Thymus (tissue), 11 donors: ENCODE measurements around the gene EGF. TPM values are rescaled to one million over a fixed set of nuclear protein-coding genes. Genes with fewer than 3 reads are reported as not detected.
A peak's percentile ranks its signal among the peaks of the same experiment; 100 is the strongest.
"Not testable (repeated sequence)": the region's sequence is repeated elsewhere in the genome, so short reads cannot be mapped to it uniquely, and the experiment has no call there.

Experiments
- DNase-seq, 9 donors: peaks; one replicate each; pipeline ENCODE4 v3.0.0-alpha.2; 2013; ENCODE audit warnings: low spot score in 9 of 9, low read depth in 6 of 9, missing footprints in 1 of 9
- H3K27ac ChIP-seq, 2 donors: one replicate each; pipeline ENCODE4 v1.5.1; 2013; ENCODE audit warnings: control low read depth in 1 of 2, low read depth in 1 of 2, low read length in 1 of 2, mild to moderate bottlenecking in 1 of 2, moderate library complexity in 1 of 2
- H3K27me3 ChIP-seq, 2 donors: one replicate each; pipeline ENCODE4 v1.5.1; 2013; ENCODE audit warnings: low read length in 1 of 2; ENCODE audit not compliant: control insufficient read depth in 2 of 2, insufficient read depth in 1 of 2
- H3K36me3 ChIP-seq, 2 donors: one replicate each; pipeline ENCODE4 v1.5.1; 2013; ENCODE audit warnings: low read length in 1 of 2, mild to moderate bottlenecking in 1 of 2, moderate library complexity in 1 of 2; ENCODE audit not compliant: control insufficient read depth in 2 of 2, insufficient read depth in 2 of 2
- H3K4me1 ChIP-seq, 2 donors: one replicate each; pipeline ENCODE4 v1.5.1; 2013; ENCODE audit warnings: low read length in 2 of 2; ENCODE audit not compliant: control insufficient read depth in 2 of 2, insufficient read depth in 2 of 2
- H3K4me3 ChIP-seq, 2 donors: one replicate each; pipeline ENCODE4 v1.5.1; 2013; ENCODE audit warnings: low read length in 2 of 2, control low read depth in 1 of 2, mild to moderate bottlenecking in 1 of 2
- H3K9me3 ChIP-seq, 2 donors: one replicate each; pipeline ENCODE4 v1.5.1; 2013; ENCODE audit warnings: low read length in 1 of 2, mild to moderate bottlenecking in 1 of 2; ENCODE audit not compliant: control insufficient read depth in 2 of 2, insufficient read depth in 1 of 2
- WGBS: extraction: QIAGEN DNeasy Blood & Tissue Kit; methylation state at CpG from one replicate; pipeline ENCODE4 v1.1.7; 2013; 5-methylcytosine and 5-hydroxymethylcytosine counted together
- polyA plus RNA-seq: library from polyadenylated mRNA; stranded (reverse); fragments of 200-250 nt; gene quantifications from one replicate; pipeline ENCODE4 v1.2.3, GENCODE V29; 2013
- total RNA-seq: library from RNA; stranded (reverse); fragments of 120-200 nt; gene quantifications from one replicate; pipeline ENCODE4 v1.2.4, GENCODE V29; 2013
- donor health status: healthy.

EGF gene
- total and polyA plus RNA-seq, 2 donors = 0.19 to 0.64 TPM

GRCh38 chr4:110022457-110022856, 109.8 kb downstream of the EGF start:
- 95% methylated on average over 4 of the region's 4 CpGs for WGBS
- H3K36me3 ChIP-seq = no peaks in the 10 kb centered on the region
- no peaks in the 10 kb centered on the region for H3K4me1 ChIP-seq
- no peaks in the 10 kb centered on the region for H3K9me3 ChIP-seq
- no peak overlapping the region for H3K27ac ChIP-seq
- DNase-seq = no peak
- no peaks in the 10 kb centered on the region for H3K27me3 ChIP-seq
- no peak overlapping the region for H3K4me3 ChIP-seq

DNA sequence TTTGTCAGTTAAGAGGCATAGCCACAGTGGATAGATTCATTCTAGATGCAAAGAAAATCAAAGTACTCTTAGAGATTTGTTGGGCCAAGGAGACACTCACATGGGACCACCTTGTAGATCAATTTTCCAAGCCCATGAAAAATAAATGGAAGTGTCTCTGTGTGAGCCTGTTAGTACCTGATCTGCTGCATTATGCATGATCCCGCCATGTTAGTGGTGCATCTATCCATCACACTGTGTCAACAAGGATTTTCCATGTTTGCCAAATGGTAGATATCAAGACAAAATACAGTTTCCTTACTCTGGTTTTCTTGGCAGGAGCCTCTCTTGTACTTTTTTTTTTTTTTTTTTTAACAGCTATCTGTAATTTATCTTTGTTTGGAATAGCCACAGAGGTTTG, 112.4 kb downstream of the EGF start:
- DNase-seq = no peak
- 96% methylated on average over 1 of the region's 1 CpG for WGBS
- Histone ChIP-seq H3K4me1 (no peaks in the 10 kb centered on the region), H3K9me3 (no peaks in the 10 kb centered on the region), H3K27me3 (no peaks in the 10 kb centered on the region), H3K4me3 (no peak overlapping the region), H3K27ac (no peak overlapping the region), H3K36me3 (no peaks in the 10 kb centered on the region)

DNA sequence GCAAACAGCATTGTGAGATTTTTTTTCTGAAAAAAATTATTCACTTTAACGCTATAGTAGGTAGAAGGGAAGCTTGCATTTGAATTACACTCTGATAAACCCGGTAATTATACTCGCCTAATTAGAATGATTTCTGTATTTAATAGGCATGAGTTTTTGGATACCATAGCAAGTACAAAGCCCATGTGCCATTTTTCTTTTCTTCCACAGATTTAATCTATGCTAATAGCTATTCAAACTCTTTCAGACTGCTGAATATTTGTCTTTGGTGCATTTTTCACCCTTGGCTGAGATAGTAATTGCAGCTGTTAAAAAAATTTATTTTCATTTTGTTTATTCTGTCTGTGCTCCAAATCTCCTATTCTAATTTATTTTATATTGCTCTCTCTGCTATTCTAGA, 113.0 kb downstream of the EGF start:
- Histone ChIP-seq H3K36me3 (no peaks in the 10 kb centered on the region), H3K27ac (no peak overlapping the region), H3K9me3 (no peaks in the 10 kb centered on the region), H3K27me3 (no peaks in the 10 kb centered on the region), H3K4me3 (no peak overlapping the region), H3K4me1 (no peaks in the 10 kb centered on the region)
- no peak for DNase-seq
- WGBS = 100% methylated on average over 3 of the region's 3 CpGs

- H3K4me3 ChIP-seq = no peak overlapping the region
- peaks cover 0 to 7% of the 10 kb centered on the region in 2 donors for H3K4me1 ChIP-seq
- no peak for DNase-seq
- WGBS = 51% methylated on average over 7 of the region's 7 CpGs
- H3K9me3 ChIP-seq = no peaks in the 10 kb centered on the region
- H3K27ac ChIP-seq = no peak overlapping the region
- no peaks in the 10 kb centered on the region for H3K36me3 ChIP-seq
- H3K27me3 ChIP-seq = no peaks in the 10 kb centered on the region
Observed at GRCh38 chr4:110032603-110033002, 119.9 kb downstream of the EGF start.

- DNase-seq = peak in 1 of 9 donors; percentile 39
- Histone ChIP-seq H3K4me3 (no peak overlapping the region), H3K4me1 (peaks cover 0 to 7% of the 10 kb centered on the region in 2 donors), H3K27me3 (no peaks in the 10 kb centered on the region), H3K27ac (no peak overlapping the region), H3K9me3 (no peaks in the 10 kb centered on the region), H3K36me3 (no peaks in the 10 kb centered on the region)
- WGBS = 39% methylated on average over 8 of the region's 8 CpGs
Observed at GRCh38 chr4:110033355-110034025, 120.8 kb downstream of the EGF start.

DNA sequence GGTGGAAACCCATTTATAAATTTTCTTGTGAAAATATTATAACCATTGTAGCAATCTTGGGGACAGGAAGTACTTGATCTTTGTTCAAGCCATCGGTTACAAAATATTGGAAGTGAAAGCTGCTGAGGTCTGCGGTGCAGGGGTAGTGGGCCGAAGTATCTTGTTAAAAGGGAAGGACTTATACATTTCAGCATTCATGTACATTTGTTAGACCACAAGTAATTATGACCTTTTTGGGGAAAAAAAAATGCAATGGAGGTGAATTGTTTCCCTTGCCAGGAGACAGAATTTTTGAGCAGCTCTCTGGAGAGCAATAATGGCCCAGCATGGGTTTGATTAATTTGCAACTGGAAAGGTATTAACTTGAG, 121.3 kb downstream of the EGF start:
- Histone ChIP-seq H3K4me3 (no peak overlapping the region), H3K4me1 (peaks cover 0 to 7% of the 10 kb centered on the region in 2 donors), H3K27ac (no peak overlapping the region), H3K9me3 (no peaks in the 10 kb centered on the region), H3K27me3 (no peaks in the 10 kb centered on the region), H3K36me3 (no peaks in the 10 kb centered on the region)
- WGBS = 12% methylated on average over 3 of the region's 3 CpGs
- peak in 1 of 9 donors; percentile 40 for DNase-seq

- H3K4me1 ChIP-seq = peaks cover 4 to 14% of the 10 kb centered on the region in 2 donors
- H3K9me3 ChIP-seq, H3K27ac ChIP-seq, H3K36me3 ChIP-seq, H3K4me3 ChIP-seq, H3K27me3 ChIP-seq, DNase-seq: not testable (repeated sequence)
- WGBS = 97% methylated on average over 11 of the region's 11 CpGs
Observed at GRCh38 chr4:110039164-110039563, 126.5 kb downstream of the EGF start.

DNA sequence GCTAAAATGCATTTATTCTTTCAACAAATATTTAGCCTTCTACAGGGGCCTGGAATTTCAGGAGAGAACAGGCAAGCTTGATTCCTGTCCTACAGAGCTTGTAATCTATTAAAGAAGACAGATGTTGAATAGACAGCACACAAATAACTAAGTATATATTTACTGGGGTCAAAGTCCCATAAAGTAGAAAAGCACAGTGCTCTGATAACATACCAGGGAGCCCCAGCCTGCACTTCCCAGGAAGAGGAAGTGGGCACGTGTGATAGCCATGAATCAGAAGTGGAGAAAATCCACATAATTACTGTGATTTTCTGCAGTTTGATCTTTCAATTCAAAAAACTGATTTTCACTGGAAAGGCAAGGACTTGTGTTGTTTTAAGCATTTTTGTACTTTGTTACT, 129.1 kb downstream of the EGF start:
- 22% methylated on average over 1 of the region's 1 CpG for WGBS
- Histone ChIP-seq H3K4me1 (peaks cover 4 to 14% of the 10 kb centered on the region in 2 donors), H3K36me3 (no peaks in the 10 kb centered on the region), H3K27me3 (no peaks in the 10 kb centered on the region), H3K9me3 (no peaks in the 10 kb centered on the region), H3K4me3 (no peak overlapping the region), H3K27ac (no peak overlapping the region)
- DNase-seq = no peak

GRCh38 chr4:110042545-110043517, 130.1 kb downstream of the EGF start:
- Histone ChIP-seq H3K4me1 (peaks cover 4 to 14% of the 10 kb centered on the region in 2 donors), H3K4me3 (no peak overlapping the region), H3K27ac (no peak overlapping the region), H3K36me3 (no peaks in the 10 kb centered on the region), H3K9me3 (no peaks in the 10 kb centered on the region), H3K27me3 (no peaks in the 10 kb centered on the region)
- 28% methylated on average over 13 of the region's 13 CpGs for WGBS
- DNase-seq = peak in 1 of 9 donors; percentile 34
